ENCODE data around the gene CEBPE. TPM values are rescaled to one million over a fixed set of nuclear protein-coding genes. Genes with fewer than 3 reads are reported as not detected.

Gene CEBPE
- not detected in 2 replicates for total RNA-seq (2014; rRNA removed; shearing (Covaris generic))
- polyA plus RNA-seq (2016; fragmentation: Nextera tagmentation; extraction: Ambion mirVana), result not detected in 2 replicates

DNA sequence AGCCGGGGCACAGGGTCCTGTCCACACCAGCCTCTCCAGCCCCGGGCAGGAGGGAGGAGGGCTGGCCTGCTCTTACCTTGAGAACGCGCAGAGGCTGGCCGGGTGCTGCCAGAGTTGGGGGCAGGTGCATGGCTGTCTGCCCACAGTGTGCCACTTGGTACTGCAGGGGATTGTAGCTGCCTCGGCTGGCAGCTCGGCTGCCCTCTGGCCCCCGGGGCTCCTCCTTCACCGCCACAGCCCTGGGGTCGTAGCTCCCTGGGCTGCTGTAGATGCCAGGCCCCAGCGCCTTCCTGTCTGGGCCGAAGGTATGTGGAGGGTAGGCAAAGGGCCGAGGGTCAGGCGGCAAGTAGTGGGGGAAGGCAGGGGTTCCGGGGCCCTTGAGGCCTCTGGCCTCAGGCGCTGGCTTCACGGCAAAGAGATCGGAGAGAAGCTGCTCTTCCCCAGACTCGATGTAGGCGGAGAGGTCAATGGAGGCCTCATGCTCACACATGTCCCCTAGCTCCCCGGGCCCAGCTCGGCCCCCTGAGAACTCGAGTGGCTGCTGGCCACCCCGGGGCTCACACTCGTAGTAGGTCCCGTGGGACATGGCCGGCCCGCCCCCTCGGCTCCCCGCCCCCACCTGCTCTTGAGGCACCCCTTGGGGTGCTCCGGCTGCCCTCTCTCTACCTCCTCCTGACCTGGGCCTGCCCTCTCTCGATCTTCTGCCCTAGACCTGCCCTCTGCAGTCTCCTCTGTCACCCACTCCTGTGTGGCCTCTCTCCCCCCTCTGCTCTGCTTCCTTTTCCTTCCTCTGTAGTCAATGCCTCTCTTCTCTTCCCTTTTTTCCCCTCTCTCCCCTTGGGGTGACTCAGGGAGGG is at the start of gene CEBPE:
TSS of gene CEBPE (minus strand) at position 750 of the 857 bp plus-strand sequence. CDS start at position 586, 164 bp downstream.
- in situ Hi-C loops (cut with MboI), result no loop called here
- TF ChIP-seq EZH2phosphoT487 (IDR thresholded peaks at IDR 0.05; ENCODE audit: insufficient read depth, low read depth) (no peak), EZH2 (IDR thresholded peaks at IDR 0.05; ENCODE audit: insufficient read depth, poor library complexity, severe bottlenecking) (no peak)

GRCh38 chr14:23168246-23168645 is 49.2 kb upstream of the CEBPE start:
- Histone ChIP-seq H3K27ac (no peak overlapping the region), H3K79me2 (ENCODE audit: insufficient read depth) (no peaks in the 10 kb centered on the region), H2AFZ (no peak overlapping the region), H3F3A (ENCODE audit: insufficient read depth) (peaks cover 26% of the 10 kb centered on the region), H3K27me3 (replicated peaks; ENCODE audit: insufficient read depth) (no peaks in the 10 kb centered on the region), H3K4me2 (ENCODE audit: unreplicated experiment) (no peak overlapping the region), H3K4me1 (ENCODE audit: insufficient read depth) (peaks cover 16% of the 10 kb centered on the region), H3K4me3 (no peak overlapping the region), H3K9me2 (ENCODE audit: insufficient read depth) (no peaks in the 10 kb centered on the region), H4K20me1 (ENCODE audit: insufficient read depth) (no peaks in the 10 kb centered on the region), H3K9me3 (ENCODE audit: low read depth) (no peaks in the 10 kb centered on the region), H3K9ac (no peak overlapping the region), H3K36me3 (ENCODE audit: low read depth) (no peaks in the 10 kb centered on the region)
- no peak for DNase-seq
- TF ChIP-seq EZH2phosphoT487 (IDR thresholded peaks at IDR 0.05; ENCODE audit: insufficient read depth, low read depth), result no peak
- no peak for TF ChIP-seq EZH2 (IDR thresholded peaks at IDR 0.05; ENCODE audit: insufficient read depth, poor library complexity, severe bottlenecking)
- WGBS, 2 experiments (ENCODE audit: low coverage in 1 of 2, low lambda C conversion rate in 2 of 2, missing lambda C conversion rate in 2 of 2), result 71 to 86% methylated on average over 2 of the region's 2 CpGs
- in situ Hi-C loops (cut with MboI), result no loop called here

More for the DNA sequence above, at the start of gene CEBPE:
- Histone ChIP-seq H3K36me3 (ENCODE audit: low read depth) (no peaks in the 10 kb centered on the region), H2AFZ (no peak within 1 kb of the TSS), H4K20me1 (ENCODE audit: insufficient read depth) (no peaks in the 10 kb centered on the region), H3K79me2 (ENCODE audit: insufficient read depth) (no peaks in the 10 kb centered on the region), H3F3A (ENCODE audit: insufficient read depth) (peaks cover 14% of the 10 kb centered on the region), H3K27me3 (replicated peaks; ENCODE audit: insufficient read depth) (no peaks in the 10 kb centered on the region), H3K9ac (no peak within 1 kb of the TSS), H3K9me2 (ENCODE audit: insufficient read depth) (no peaks in the 10 kb centered on the region), H3K4me2 (ENCODE audit: unreplicated experiment) (no peak within 1 kb of the TSS), H3K9me3 (ENCODE audit: low read depth) (no peaks in the 10 kb centered on the region), H3K4me3 (no peak within 1 kb of the TSS), H3K4me1 (ENCODE audit: insufficient read depth) (peaks cover 35% of the 10 kb centered on the region), H3K27ac (no peak within 1 kb of the TSS)
- 87 to 90% methylated on average over 13 to 30 of the region's 32 CpGs for WGBS, 2 experiments (ENCODE audit: low coverage in 1 of 2, low lambda C conversion rate in 2 of 2, missing lambda C conversion rate in 2 of 2)
- no peak for DNase-seq

GRCh38 chr14:23167116-23167847 is 48.2 kb upstream of the CEBPE start:
- TF ChIP-seq EZH2 (IDR thresholded peaks at IDR 0.05; ENCODE audit: insufficient read depth, poor library complexity, severe bottlenecking), result no peak
- no peak for TF ChIP-seq EZH2phosphoT487 (IDR thresholded peaks at IDR 0.05; ENCODE audit: insufficient read depth, low read depth)
- no peaks in the 10 kb centered on the region for H3K36me3 ChIP-seq (ENCODE audit: low read depth)
- no peak overlapping the region for H3K27ac ChIP-seq
- H2AFZ ChIP-seq, result no peak overlapping the region
- H3K79me2 ChIP-seq (ENCODE audit: insufficient read depth), result no peaks in the 10 kb centered on the region
- H4K20me1 ChIP-seq (ENCODE audit: insufficient read depth), result no peaks in the 10 kb centered on the region
- DNase-seq, result no peak
- H3K9me2 ChIP-seq (ENCODE audit: insufficient read depth), result no peaks in the 10 kb centered on the region
- H3F3A ChIP-seq (ENCODE audit: insufficient read depth), result peaks cover 19% of the 10 kb centered on the region
- H3K9ac ChIP-seq, result no peak overlapping the region
- in situ Hi-C loops (cut with MboI), result no loop called here
- peaks cover 16% of the 10 kb centered on the region for H3K4me1 ChIP-seq (ENCODE audit: insufficient read depth)
- H3K9me3 ChIP-seq (ENCODE audit: low read depth), result no peaks in the 10 kb centered on the region
- 89 to 91% methylated on average over 9 of the region's 9 CpGs for WGBS, 2 experiments (ENCODE audit: low coverage in 1 of 2, low lambda C conversion rate in 2 of 2, missing lambda C conversion rate in 2 of 2)
- no peaks in the 10 kb centered on the region for H3K27me3 ChIP-seq (replicated peaks; ENCODE audit: insufficient read depth)
- H3K4me2 ChIP-seq (ENCODE audit: unreplicated experiment), result no peak overlapping the region
- no peak overlapping the region for H3K4me3 ChIP-seq

GRCh38 chr14:23164949-23165348 is 45.9 kb upstream of the CEBPE start:
- Histone ChIP-seq H3K27me3 (replicated peaks; ENCODE audit: insufficient read depth) (no peaks in the 10 kb centered on the region), H3K9me2 (ENCODE audit: insufficient read depth) (no peaks in the 10 kb centered on the region), H3K4me1 (ENCODE audit: insufficient read depth) (peaks cover 9% of the 10 kb centered on the region), H3F3A (ENCODE audit: insufficient read depth) (no peaks in the 10 kb centered on the region), H3K79me2 (ENCODE audit: insufficient read depth) (no peaks in the 10 kb centered on the region), H3K9me3 (ENCODE audit: low read depth) (no peaks in the 10 kb centered on the region), H2AFZ (no peak overlapping the region), H4K20me1 (ENCODE audit: insufficient read depth) (no peaks in the 10 kb centered on the region), H3K9ac (no peak overlapping the region), H3K4me2 (ENCODE audit: unreplicated experiment) (no peak overlapping the region), H3K36me3 (ENCODE audit: low read depth) (no peaks in the 10 kb centered on the region), H3K27ac (no peak overlapping the region), H3K4me3 (no peak overlapping the region)
- in situ Hi-C loops (cut with MboI), result no loop called here
- TF ChIP-seq EZH2 (IDR thresholded peaks at IDR 0.05; ENCODE audit: insufficient read depth, poor library complexity, severe bottlenecking), result no peak
- no peak for TF ChIP-seq EZH2phosphoT487 (IDR thresholded peaks at IDR 0.05; ENCODE audit: insufficient read depth, low read depth)
- DNase-seq, result no peak
- WGBS, 2 experiments (ENCODE audit: low coverage in 1 of 2, low lambda C conversion rate in 2 of 2, missing lambda C conversion rate in 2 of 2), result 88 to 97% methylated on average over 5 of the region's 5 CpGs

Measured in GM23248 (cell line).